Inferior parietal cortex (tissue), 1 donor: ENCODE measurements around the gene ANXA4.
"Not testable (repeated sequence)": the region's sequence is repeated elsewhere in the genome, so short reads cannot be mapped to it uniquely, and the experiment has no call there.

Experiments
- DNase-seq: peaks from one replicate; pipeline ENCODE4 v3.0.0-alpha.2; 2016; ENCODE audit errors: extremely low spot score

ANXA4 gene

DNA sequence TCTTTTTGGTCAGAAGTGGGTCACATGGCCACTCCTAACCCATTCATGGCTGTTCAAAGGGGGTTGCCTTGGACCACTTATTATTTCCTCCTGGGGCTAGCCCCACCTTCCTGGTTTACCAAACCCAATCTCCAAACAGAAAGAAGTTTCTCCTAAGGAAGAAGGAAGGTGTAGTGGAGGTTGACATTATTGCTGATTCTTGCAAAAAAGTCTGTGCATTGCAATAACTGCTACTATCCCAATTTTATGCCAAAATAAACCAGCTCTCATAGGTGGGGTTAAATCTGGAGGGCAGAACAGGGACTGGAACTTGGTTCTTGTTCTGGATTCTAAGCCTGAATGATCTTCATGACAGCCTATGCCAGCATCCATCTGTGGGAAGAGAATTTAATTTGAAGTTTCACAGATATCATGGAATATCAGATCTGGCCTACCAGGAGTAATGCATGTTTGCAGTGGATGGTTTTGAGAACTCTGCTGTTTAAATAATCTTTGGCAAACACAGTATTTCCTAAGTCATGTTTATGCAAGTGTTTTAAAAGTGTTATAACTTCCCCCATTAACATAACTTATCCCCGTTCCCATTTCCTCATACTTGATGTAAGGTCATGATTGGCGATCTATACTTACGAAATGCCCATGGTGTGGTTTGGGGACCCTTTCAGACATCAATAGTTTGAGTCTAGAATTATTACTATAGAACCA lies 11.9 kb downstream of the ANXA4 start:
- no peak for DNase-seq

DNA sequence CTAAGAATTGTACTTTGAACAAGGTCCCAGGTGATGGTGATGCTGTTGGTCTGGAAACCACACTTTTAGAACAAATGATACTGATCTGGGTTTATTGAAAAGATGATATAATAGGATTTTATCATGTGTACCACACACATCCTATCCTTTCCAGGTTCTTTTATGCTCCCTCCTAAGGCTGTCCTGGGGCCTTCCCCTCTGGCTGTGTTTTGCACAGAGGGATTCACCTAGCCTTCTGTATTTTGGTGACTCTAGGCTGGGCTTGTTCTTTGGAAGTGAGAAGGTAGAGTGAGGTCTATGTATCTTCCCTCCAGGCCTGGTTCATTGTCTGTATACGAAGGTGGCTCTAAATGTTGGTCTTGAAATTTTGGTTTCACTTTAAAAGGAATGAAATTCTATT lies 12.7 kb downstream of the ANXA4 start:
- no peak for DNase-seq

DNA sequence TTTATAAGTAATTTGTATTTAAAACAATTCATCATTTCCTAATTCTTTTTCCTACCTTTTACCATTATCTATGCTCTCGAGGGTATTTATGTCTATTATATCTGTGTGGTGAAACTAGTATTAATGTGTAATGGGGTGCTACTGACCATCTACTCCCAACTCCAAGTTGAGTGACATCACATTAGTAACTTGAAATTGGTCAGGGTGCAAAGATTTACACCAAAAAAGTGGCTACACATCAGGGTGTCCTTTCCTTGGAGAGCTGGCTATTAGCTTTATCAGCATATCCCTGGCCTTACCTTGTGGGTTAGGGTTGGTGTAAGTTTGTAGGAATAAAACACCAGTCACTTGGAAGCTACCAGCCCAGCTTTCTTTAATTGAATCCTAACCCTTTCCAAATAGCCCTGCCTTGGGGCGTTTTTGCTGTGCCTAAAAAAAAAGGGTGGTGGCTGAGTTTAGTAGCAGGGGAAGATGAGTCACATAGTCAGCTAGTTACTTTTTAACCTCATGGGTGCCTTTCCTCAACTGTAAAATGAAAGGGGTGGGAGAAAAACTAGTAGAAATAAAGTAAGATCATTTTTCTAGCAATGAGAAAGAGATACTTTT lies 14.0 kb downstream of the ANXA4 start:
- no peak for DNase-seq

DNA sequence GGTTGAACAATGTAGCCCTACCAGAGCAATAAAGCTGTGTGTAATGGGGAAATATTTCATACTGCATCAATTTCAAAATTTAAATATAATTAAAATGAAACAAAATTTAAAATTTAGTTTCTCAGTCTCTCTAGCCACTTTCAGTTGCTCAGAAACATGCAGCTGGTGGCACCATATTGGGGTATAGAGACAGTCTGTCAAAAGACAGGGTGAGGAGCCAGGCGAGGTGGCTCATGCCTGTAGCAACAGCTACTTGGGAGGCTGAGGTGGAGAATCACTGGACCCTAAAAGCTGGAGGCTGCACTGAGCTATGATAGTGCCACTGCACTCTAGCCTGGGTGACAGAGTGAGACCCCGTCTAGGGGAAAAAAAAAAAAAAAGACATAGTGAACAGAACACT lies 20.1 kb downstream of the ANXA4 start:
- no peak for DNase-seq

DNA sequence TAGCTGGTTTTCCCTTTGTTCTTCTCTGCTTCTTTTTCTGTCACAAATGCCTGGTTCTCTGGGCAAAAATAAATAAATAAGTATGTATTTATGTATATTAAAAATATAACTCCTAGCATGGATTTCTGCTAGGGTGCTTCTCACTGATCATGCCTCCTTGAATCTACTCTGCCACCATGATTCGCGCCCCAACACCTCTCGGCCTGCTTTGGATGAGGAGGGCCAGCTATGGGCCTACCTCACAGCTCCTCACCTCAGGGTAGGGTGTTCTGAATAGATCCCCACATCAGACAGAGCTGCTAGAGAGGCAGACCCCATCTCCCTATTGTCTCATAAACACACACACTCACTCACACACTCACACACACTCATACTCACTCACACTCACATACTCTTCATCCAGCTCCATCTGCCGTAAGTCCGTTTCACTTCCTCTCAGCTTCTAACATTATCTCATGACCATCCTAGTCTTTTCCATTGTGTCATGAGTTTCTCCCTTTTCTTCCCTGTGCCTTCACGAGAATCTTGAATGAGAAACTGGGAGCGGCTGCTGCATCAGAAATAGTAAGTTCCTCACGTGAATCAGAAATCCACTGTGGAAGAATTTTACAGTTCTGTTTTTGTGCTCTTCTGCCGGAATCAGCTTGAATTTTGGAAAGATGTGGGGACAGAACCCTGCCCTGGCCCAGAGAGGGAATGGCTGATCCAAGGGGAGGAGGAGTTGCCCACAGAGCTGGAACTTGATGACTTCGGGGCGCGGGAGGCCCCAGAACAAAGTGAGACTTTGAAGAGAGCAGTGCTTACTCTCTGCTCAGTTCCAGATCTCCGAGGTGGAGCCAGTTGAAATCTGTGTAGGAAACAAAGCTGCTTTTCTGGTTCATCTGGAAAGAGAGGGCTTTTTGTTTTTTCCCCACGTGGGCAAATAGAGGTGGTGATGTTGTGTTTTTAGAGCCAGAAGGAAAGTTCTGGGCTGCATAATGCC lies 20.9 kb downstream of the ANXA4 start:
- peak; percentile 69 for DNase-seq

DNA sequence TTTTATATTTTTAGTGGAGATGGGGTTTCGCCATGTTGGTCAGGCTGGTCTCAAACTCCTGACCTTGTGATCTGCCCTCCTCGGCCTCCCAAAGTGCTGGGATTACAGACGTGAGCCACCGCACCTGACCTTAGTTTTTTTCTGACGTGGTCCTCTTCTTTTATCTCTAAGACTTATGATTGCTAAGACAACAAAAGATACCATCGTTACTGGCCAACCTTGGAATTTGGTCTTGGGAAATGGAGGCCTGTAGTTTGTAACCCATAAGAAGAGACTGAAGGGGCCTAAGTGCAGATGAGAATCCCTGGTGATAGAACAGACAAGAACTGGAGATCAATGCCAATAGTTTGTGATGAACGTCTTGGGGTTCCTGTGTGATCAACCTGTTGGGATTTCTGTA lies 21.9 kb downstream of the ANXA4 start:
- not testable (repeated sequence) for DNase-seq

DNA sequence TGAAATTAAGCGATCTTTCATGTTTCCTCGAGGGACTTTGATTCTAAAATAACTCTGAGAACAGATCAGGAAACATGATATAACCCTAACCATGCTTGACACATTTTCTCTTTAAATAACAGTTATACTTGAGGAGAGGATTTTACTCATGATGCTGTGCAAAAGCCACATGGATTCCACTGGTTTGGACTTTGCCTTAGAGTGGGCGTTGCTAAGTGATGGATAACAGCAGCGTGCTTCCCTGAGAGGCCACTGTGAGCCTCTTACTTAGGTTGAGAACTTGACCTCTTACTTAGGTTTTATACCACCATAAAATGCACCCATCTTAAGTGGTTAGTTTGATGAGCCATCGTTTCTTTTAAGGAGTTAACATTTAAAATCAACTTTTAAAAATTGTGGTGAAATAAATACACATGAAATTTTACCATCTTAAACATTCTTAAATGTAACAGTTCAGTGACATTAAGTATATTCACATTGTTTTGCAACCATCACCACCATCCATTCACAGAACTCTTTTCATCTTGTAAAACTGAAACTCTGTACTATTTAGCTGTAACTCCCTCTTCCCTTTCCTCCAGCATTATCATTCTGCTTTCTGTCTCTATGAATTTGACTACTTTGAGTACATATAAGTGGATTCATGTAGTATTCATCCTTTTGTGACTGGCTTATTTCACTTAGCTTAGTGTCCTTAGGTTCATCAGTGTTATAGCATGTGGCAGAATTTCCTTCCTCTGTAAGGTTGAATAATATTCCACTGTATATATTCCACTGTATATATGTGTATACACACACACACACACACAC lies 22.6 kb downstream of the ANXA4 start:
- no peak for DNase-seq

DNA sequence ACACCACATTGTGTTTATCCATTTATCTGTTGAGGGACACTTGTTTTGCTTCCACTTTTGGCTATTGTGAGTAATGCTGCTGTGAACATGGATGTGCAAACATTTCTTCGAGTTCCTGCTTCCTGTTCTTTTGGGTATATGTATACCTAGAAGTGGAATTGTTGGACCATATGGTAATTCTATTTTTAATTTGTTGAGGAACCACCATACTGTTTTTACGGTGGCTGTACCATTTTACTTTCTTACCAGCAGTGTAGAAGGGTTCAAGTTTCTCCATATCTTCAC lies 23.1 kb downstream of the ANXA4 start:
- no peak for DNase-seq

DNA sequence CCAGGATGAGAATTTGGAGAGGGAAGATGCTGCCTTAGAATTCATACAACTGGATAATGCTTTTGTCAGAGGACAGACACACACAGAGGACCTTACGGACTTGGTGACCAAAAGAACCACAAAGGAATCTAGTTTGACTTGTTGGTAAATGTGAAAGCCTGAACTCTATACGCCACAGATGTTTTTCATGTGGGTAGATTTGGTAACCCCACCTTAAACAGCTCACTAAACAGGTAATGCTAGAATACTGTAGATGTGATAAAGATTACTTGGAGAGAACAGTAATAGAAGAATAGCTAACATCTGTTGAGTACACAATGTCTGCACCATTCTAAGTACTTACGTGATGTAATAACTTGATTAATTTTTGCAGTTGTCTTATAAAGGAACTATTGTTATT lies 24.1 kb downstream of the ANXA4 start:
- DNase-seq: no peak

DNA sequence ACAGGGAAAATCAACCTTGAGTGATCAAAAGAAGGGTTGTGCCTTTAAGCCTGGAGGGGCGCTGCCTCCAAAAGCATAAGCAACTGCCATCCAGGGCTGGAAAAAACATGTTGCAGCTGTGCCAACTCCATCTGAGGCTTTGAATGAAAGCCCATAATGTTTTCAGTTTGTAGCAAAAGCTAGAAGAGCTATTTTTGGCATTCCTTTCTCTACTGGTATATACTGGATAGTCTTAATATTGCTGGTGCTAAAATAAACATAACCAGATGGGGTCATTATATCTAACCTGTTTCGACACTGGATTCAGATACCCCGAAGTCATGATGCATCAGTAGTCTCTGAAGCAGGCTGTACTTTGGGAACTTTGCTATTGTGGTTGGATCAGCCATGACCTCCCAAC lies 25.1 kb downstream of the ANXA4 start:
- peak; percentile 51 for DNase-seq

DNA sequence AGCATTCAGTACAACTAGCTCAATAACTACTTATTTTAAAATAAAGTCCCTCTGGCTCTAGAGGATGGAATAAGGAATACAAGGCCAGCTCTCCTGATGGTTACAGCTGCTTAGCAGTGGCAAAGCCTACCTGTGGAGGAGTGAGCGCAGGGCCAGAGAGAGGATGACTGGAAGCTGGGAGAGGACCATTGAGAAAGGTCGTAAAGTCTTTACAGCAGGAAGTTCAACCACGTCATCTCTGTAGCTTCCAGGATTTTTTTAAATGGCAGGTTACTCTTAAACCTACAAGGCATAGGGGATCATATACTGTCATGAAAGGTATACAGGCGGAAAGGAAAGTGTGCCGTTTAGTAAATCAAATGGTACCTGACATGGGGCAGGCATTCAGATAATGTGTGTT lies 26.3 kb downstream of the ANXA4 start:
- DNase-seq: no peak

DNA sequence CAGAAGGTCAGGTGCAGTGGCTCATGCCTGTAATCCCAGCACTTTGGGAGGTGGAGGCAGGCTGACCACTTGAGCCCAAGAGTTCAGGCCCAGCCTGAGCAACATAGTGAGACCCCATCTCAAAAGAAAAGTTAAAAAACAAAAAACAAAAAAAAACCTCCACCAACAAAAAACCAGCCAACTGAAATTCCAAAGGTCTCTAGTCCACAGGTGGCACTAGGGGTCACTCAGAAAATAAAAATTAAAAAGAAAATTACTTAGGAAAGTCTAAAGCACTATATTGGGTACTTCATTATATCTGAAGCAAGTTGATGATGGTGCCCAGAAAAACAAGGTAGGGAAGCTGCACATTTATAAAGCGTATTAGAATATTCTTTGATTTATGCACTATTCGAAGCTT lies 26.9 kb downstream of the ANXA4 start:
- no peak for DNase-seq

DNA sequence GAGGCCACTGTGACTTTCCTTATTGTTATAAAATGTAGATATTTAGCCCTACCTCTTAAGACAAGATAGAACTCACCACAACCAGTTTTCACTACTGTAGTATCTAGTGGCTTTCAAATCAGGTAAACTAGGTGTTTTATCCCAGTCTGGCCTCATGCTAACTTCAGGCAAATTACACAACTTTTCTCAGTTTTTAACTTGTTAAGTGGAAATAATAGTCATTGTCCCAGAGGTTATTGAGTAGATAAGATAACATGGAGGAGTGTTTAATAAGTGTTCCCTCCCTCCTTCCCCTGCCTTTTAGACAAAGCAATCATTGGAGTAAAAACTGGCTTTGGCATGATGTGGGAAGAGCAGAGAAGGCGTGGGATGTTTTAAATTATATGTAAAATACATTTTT lies 27.3 kb downstream of the ANXA4 start:
- DNase-seq: no peak

DNA sequence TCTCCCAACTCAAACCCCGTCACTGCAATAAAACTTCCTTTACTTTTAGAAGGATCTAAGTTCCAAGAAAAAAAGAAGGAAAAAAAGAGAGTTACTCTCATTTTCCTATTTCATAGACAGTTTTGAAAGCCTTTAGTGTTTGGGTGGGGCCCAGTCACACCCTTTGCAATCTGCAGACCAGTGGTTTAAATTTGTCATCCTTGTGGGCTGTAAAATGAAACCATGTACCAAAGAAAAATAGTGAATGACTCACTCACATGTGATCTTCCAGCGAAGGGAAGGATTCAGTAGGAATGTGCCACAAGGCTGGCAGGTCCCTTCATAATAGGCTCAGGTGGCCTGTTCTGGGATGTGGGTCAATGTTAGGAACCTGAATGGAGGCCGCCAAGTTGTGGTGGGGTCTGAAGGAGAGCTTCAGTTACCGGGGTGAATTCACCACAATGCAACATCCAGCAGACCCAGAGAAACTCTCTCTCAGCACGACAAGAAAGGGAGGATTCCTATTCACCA lies 28.3 kb downstream of the ANXA4 start:
- DNase-seq: peak; percentile 67

DNA sequence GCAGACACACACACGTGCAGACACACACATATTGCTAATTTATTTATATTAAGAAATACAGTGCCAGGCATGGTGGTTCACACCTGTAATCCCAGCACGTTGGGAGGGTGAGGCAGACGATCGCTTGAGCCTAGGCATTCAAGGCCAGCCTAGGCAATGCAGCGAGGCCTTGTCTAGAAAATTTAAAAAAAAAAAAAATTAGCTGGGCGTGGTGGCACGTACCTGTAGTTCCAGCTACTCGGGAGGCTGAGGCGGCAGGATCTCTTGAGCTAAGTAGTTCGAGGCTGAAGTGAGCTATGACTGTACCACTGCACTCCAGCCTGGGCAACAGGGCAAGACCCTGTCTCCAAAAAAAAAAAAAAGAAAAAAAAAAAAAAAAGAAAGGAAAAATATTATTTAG lies 28.8 kb downstream of the ANXA4 start:
- DNase-seq: no peak

DNA sequence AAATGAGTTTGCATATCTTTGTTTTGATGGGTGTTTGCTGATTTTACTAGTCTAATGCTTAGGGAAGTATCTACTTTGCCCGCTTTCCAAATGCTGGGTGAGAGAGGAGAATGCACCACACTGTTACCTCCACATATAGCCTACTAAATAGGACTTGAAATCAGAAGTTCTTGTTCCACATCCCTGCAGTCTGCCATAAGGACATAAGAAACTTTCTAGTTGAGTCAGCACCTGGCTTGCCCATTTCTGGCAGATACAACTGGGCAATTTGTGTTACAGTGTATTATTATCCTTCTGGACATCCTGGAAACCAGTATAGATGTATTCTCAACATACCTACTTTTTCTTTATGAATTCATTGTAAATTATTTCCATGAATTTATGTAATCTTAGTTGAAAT lies 29.5 kb downstream of the ANXA4 start:
- no peak for DNase-seq

DNA sequence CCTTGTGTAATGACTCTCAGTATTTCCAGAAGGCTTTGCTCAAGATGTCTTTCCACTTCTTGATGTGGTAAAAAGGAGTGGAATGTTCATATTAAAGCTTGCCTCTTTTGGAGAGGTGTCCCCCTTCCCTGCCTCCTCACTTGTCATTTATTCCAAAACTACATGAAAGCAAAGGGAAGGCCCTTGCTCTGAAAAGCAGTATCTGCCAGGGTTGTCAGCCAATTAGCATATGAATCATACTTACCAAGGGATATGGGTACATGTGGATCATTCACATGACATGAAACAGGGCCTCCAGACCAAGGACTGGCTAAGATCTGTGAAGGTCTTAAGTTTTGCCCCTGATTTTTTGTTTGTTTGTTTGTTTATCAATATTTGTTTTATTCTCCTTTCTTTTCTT lies 31.3 kb downstream of the ANXA4 start:
- DNase-seq: no peak

DNA sequence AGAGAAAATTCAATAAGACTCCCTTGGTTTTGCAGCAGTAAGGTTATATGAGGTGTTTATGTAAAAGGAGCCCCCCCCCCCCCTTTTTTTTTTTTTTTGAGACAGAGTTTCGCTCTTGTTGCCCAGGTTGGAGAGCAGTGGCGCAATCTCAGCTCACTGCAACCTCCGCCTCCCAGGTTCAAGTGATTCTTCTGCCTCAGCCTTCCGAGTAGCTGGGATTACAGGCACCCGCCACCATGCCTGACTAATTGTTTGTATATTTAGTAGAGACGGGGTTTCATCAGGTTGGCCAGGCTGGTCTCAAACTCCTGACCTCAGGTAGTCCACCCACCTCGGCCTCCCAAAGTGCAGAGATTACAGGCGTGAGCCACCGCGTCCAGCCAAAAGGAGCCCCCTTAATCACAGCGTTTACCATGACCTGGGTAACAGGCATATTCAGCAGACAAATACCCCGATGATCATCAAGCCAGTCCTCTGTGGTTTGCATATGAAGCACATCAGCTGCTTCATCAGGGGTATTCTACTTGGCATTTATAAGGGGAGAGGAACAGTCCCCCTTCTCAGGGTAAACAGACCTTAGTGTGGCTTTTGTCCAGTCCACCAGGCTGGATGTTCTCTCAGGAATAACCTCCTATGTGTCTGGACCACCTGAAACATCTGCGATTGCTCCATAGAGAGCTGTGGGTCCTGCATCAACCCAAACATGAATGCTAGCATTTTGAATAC lies 32.5 kb downstream of the ANXA4 start:
- DNase-seq: not testable (repeated sequence)

DNA sequence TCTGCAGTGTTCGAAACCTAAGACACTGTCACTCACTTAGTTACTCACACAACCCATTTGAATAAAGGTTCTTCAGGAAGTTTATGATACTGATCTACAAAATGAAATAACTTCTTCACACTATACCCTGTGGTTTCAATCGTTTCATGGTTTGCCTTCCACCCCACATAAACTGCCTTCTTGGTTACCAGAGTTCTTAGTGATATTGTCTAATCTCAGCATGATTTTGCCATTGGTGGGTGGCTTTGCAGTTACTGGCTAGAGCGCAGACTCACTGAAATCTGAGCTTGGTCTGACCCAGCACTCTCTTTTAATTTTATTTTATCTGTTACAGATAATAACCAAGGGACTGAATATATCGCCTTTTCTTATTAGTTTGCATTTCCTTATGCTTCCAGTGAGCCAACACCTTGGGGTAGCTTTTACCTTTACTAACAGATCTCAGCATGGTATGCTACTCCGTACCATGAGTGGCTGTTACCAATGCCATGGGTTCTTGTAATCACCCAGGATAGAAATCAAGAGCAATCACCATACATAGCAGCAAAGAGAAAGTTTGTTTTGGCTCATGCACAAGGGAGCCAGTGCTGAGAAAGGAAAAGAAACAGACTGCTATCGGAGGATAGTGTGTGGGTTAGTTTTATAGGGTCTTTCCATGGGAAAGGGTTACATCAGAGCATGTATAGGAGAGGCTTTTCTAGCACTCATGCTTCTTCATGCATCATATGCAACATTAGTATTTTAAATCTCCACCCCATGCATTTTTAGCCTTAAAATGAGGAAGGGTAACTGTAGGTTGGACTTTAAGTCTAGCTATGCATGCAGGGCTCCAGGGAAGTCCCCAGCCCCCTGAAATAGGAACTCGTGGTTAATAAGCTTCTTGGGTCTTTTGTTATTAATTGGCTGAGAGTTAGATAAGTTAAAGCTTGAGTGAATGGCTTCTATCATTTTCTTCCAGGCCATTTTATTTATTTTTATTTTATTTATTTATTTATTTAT lies 33.3 kb downstream of the ANXA4 start:
- DNase-seq: no peak
